Measurements from ENCODE around the gene COG5. TPM values are rescaled to one million over a fixed set of nuclear protein-coding genes. Genes with fewer than 3 reads are reported as not detected.

Gene COG5
- total and polyA plus RNA-seq, 12 donors = 4.4 to 43.8 (median 32.8) TPM

DNA sequence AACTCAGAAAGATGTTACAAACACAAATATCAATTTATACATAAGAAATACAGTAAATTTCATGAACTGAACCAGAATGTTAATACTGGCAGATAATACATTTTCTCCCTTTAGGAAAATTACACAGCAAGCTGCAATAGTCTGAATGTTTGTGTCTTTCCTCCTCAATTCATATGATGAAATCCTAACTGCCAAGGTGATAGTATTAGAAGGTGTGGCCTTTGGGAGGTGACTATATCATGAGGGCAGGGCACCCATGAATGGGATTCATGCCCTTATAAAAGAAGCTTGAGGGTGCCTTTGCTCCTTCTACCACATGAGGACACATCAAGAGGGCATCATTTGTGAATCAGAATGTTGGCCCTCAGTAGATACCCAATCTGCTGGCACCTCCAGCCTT lies 158.2 kb downstream of the COG5 start:
- no peak overlapping the region for H3K4me3 ChIP-seq
- no peaks in the 10 kb centered on the region for H3K4me1 ChIP-seq (replicated peaks in 1 of 2)
- no peaks in the 10 kb centered on the region for H3K27me3 ChIP-seq
- no peak for TF ChIP-seq POLR2A (IDR thresholded peaks at IDR 0.05)
- TF ChIP-seq, protein P1, sequence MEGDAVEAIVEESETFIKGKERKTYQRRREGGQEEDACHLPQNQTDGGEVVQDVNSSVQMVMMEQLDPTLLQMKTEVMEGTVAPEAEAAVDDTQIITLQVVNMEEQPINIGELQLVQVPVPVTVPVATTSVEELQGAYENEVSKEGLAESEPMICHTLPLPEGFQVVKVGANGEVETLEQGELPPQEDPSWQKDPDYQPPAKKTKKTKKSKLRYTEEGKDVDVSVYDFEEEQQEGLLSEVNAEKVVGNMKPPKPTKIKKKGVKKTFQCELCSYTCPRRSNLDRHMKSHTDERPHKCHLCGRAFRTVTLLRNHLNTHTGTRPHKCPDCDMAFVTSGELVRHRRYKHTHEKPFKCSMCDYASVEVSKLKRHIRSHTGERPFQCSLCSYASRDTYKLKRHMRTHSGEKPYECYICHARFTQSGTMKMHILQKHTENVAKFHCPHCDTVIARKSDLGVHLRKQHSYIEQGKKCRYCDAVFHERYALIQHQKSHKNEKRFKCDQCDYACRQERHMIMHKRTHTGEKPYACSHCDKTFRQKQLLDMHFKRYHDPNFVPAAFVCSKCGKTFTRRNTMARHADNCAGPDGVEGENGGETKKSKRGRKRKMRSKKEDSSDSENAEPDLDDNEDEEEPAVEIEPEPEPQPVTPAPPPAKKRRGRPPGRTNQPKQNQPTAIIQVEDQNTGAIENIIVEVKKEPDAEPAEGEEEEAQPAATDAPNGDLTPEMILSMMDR (IDR thresholded peaks at IDR 0.05) = no peak
- no peak for DNase-seq
- no peaks in the 10 kb centered on the region for H3K9me3 ChIP-seq (replicated peaks in 1 of 3)
- H3K36me3 ChIP-seq (replicated peaks in 1 of 2) = no peaks in the 10 kb centered on the region
- intact Hi-C loops (cut with DNase I) = no loop called here
- no peak overlapping the region for H3K27ac ChIP-seq

DNA sequence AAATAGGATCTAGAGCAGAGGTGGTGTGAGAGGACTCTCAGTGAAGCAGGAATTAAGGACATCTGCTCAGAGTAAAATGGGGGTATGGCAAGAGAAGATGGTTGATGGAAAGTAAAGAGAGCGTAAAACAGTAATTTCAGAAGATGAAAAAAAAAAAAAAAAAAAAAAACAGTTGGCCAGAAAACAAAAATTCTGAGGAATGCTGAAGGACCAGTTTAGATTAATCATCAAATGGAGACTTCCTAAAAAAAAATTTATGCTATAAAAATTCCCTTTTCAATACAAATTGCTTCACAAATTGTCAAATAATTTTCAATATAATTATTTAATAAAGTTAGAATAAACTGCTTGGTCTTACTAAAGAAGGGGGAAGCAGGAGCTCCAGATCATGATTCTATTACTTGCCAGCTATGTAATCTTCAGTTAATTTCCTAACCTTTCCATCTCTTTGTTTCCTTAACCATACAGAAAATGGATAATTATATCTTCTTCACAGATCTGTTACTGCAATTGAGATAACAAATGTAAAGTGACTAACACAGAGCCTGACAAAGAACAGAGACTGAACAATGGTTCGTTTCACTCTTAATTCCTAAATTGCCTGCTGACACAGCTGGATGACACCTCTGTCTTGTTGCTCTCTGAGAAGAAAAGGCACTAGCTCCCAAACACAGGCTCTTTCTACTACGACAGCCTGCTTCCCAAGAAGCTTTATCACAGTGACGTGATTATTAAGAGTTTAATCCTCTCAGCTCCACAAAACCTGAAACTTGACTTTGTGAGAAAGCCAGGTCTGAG lies 158.8 kb downstream of the COG5 start:
- Histone ChIP-seq H3K9me3 (replicated peaks in 1 of 3) (no peaks in the 10 kb centered on the region), H3K4me1 (replicated peaks in 1 of 2) (no peaks in the 10 kb centered on the region), H3K27me3 (no peaks in the 10 kb centered on the region), H3K27ac (no peak overlapping the region), H3K36me3 (replicated peaks in 1 of 2) (no peaks in the 10 kb centered on the region), H3K4me3 (no peak overlapping the region)
- no peak for TF ChIP-seq POLR2A (IDR thresholded peaks at IDR 0.05)
- TF ChIP-seq, protein P1 (IDR thresholded peaks at IDR 0.05) = no peak
- DNase-seq = no peak
- WGBS, 4 donors = 85 to 88% (median 86%) methylated on average over 4 of the region's 4 CpGs
- intact Hi-C loops (cut with DNase I) = no loop called here

DNA sequence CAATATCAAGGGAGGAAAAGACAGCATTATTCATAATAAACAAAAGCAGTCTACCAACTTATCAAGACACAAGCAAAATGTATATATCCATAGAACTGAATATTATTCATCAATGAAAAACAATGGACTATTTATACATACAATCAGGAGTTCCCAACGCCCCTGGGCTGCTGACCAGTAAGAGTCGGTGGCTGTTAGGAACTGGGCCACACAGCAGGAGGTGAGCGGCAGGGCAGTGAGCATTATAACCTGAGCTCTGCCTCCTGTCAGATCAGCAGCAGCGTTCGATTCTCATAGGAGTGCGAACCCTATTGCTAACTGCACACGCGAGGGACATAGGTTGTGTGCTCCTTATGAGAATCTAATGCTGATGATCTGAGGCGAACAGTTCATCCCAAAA lies 165.6 kb downstream of the COG5 start:
- 86 to 92% (median 89%) methylated on average over 5 to 9 of the region's 9 CpGs for WGBS, 4 donors
- no peaks in the 10 kb centered on the region for H3K9me3 ChIP-seq (replicated peaks in 1 of 3)
- DNase-seq = no peak

DNA sequence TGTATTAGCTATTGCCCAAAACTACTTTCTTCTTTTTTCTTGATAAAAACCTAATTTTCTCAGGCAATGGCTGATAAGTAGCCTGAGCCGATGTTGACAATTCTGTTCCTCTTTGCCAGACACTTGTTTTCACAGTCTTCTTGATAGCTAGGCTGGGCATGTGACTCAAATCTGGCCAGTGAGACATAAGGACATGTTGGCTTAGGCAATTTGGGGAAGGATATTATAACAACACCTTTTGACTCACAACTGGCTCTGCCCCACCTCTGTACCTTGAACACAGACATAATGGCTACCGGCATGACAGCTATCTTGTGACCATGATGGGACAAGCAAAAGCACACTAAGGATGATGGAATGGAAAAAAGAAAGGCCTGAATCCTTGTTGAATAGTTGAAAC lies 166.7 kb downstream of the COG5 start:
- Histone ChIP-seq H3K27me3 (no peaks in the 10 kb centered on the region), H3K4me3 (no peak overlapping the region), H3K27ac (no peak overlapping the region), H3K4me1 (replicated peaks in 1 of 2) (peaks cover 0 to 5% of the 10 kb centered on the region in 2 donors), H3K9me3 (replicated peaks in 1 of 3) (no peaks in the 10 kb centered on the region), H3K36me3 (replicated peaks in 1 of 2) (no peaks in the 10 kb centered on the region)
- DNase-seq = peak in 1 of 7 donors; percentile 63
- TF ChIP-seq, protein P1 (IDR thresholded peaks at IDR 0.05) = no peak
- TF ChIP-seq POLR2A (IDR thresholded peaks at IDR 0.05) = no peak
- WGBS, 4 donors = 83 to 93% (median 92%) methylated on average over 2 of the region's 2 CpGs
- intact Hi-C loops (cut with DNase I) = no loop called here

More for the DNA sequence above, 165.6 kb downstream of the COG5 start:
- TF ChIP-seq, protein P1 (IDR thresholded peaks at IDR 0.05) = no peak
- TF ChIP-seq POLR2A (IDR thresholded peaks at IDR 0.05) = no peak
- peaks cover 0 to 5% of the 10 kb centered on the region in 2 donors for H3K4me1 ChIP-seq (replicated peaks in 1 of 2)
- H3K4me3 ChIP-seq = no peak overlapping the region
- peak overlapping the region in 1 of 5 donors; percentile 24 for H3K27ac ChIP-seq
- H3K36me3 ChIP-seq (replicated peaks in 1 of 2) = no peaks in the 10 kb centered on the region
- no peaks in the 10 kb centered on the region for H3K27me3 ChIP-seq
- intact Hi-C loops (cut with DNase I) = no loop called here

All from adrenal gland (tissue), 12 donors.